Prostate gland (tissue), 2 donors: ENCODE results near the gene PRDM11. TPM values are rescaled to one million over a fixed set of nuclear protein-coding genes. Genes with fewer than 3 reads are reported as not detected.

Source experiments
- DNase-seq: peaks from one replicate; pipeline ENCODE4 v3.0.0-alpha.2; 2019; ENCODE audit warnings: low spot score
- H3K27ac ChIP-seq, 2 donors: fragments of 200-600 bp; sonication (generic); 2 replicates each; pipeline ENCODE4 v1.5.1; 2017 to 2019
- H3K27me3 ChIP-seq: fragments of 200-600 bp; sonication (generic); replicated peaks from 2 replicates; pipeline ENCODE4 v1.5.1; 2019; ENCODE audit not compliant: insufficient read depth
- H3K36me3 ChIP-seq, 2 donors: fragments of 200-600 bp; sonication (generic); 1 replicate in 1 of 2; 2 replicates in 1 of 2; pipeline versions ENCODE4 v1.5.1 to v1.8.1; 2017 to 2019
- H3K4me1 ChIP-seq: fragments of 200-600 bp; sonication (generic); replicated peaks from 2 replicates; pipeline ENCODE4 v1.5.1; 2019
- H3K4me3 ChIP-seq, 2 donors: fragments of 200-600 bp; sonication (generic); 2 replicates each; pipeline ENCODE4 v1.5.1; 2017 to 2019
- H3K9me3 ChIP-seq: fragments of 200-600 bp; sonication (generic); 2 replicates; pipeline ENCODE4 v1.5.1; 2017
- CTCF ChIP-seq, 4 experiments: fragments of 200-600 bp in 2 of 4; fragments of 450-650 bp in 2 of 4; sonication (generic) in 2 of 4; IDR thresholded peaks; 1 replicate in 3 of 4; 2 replicates in 1 of 4; pipeline ENCODE4 v1.5.1; 2016 to 2019; ENCODE audit warnings: antibody characterized with exemption in 4 of 4, mild to moderate bottlenecking in 2 of 4, moderate library complexity in 2 of 4
- POLR2A ChIP-seq: fragments of 450-650 bp; IDR thresholded peaks from one replicate; pipeline ENCODE4 v1.6.1; 2016; ENCODE audit warnings: antibody characterized with exemption, mild to moderate bottlenecking
- POLR2AphosphoS5 ChIP-seq: sonication (generic); formaldehyde crosslinking; IDR thresholded peaks from one replicate; pipeline ENCODE4 v1.6.1; 2017; ENCODE audit warnings: antibody characterized with exemption
- WGBS: methylation state at CpG from one replicate; pipeline ENCODE4 v1.1.5; 2018; 5-methylcytosine and 5-hydroxymethylcytosine counted together
- intact Hi-C: fragments of 100-400 bp; cut with DNase I; formaldehyde crosslinking; loops from one replicate; pipeline ENCODE4 v1.14.2; 2022
- total RNA-seq, 2 donors: library from RNA; depleted of rRNA; stranded (reverse); fragments of >200 nt; gene quantifications; one replicate each; pipeline ENCODE4 v1.1.0, GENCODE V29; 2016

The PRDM11 gene
- total RNA-seq, 2 donors from 2014 or later, result 13.1 to 15.3 TPM

GRCh38 chr11:45147891-45148675 is 1.6 kb downstream of the PRDM11 start:
- peak overlapping the region; percentile 61 to 70 for H3K4me3 ChIP-seq

GRCh38 chr11:45149483-45150056 is 3.1 kb downstream of the PRDM11 start:
- Histone ChIP-seq H3K4me3 (no peak overlapping the region), H3K27me3 (no peaks in the 10 kb centered on the region), H3K4me1 (no peaks in the 10 kb centered on the region), H3K27ac (no peak overlapping the region), H3K36me3 (no peaks in the 10 kb centered on the region), H3K9me3 (no peaks in the 10 kb centered on the region)
- DNase-seq, result peak; percentile 2
- TF ChIP-seq POLR2A (no peak), POLR2AphosphoS5 (no peak), CTCF (IDR thresholded peaks at IDR 0.05) (no peak)
- 97% methylated on average over 8 of the region's 8 CpGs for WGBS
- intact Hi-C loops, result no loop called here

More at GRCh38 chr11:45147891-45148675, 1.6 kb downstream of the PRDM11 start:
- Histone ChIP-seq H3K4me1 (no peaks in the 10 kb centered on the region), H3K27me3 (no peaks in the 10 kb centered on the region), H3K27ac (peak overlapping the region in 1 of 2 donors; percentile 97), H3K9me3 (no peaks in the 10 kb centered on the region), H3K36me3 (no peaks in the 10 kb centered on the region)
- intact Hi-C loops, result loop anchor here (2.0 kb wide), 2 partner anchors 33 to 63 kb away; no protein-coding TSS in a partner anchor
- 57% methylated on average over 12 of the region's 12 CpGs for WGBS
- TF ChIP-seq POLR2A (no peak), CTCF (IDR thresholded peaks at IDR 0.05) (no peak), POLR2AphosphoS5 (no peak)
- peak; percentile 4 for DNase-seq

GRCh38 chr11:45150301-45150700 is 3.9 kb downstream of the PRDM11 start:
- Histone ChIP-seq H3K9me3 (no peaks in the 10 kb centered on the region), H3K27me3 (no peaks in the 10 kb centered on the region), H3K27ac (no peak overlapping the region), H3K36me3 (no peaks in the 10 kb centered on the region), H3K4me3 (no peak overlapping the region), H3K4me1 (no peaks in the 10 kb centered on the region)
- DNase-seq, result no peak
- intact Hi-C loops, result no loop called here
- TF ChIP-seq CTCF (IDR thresholded peaks at IDR 0.05), result no peak
- TF ChIP-seq POLR2A, result no peak
- TF ChIP-seq POLR2AphosphoS5, result no peak
- WGBS, result 94% methylated on average over 2 of the region's 2 CpGs

- DNase-seq, result no peak
- intact Hi-C loops, result no loop called here
- TF ChIP-seq POLR2AphosphoS5 (no peak), CTCF (IDR thresholded peaks at IDR 0.05) (no peak), POLR2A (no peak)
- 67% methylated on average over 4 of the region's 4 CpGs for WGBS
- Histone ChIP-seq H3K4me1 (no peaks in the 10 kb centered on the region), H3K9me3 (no peaks in the 10 kb centered on the region), H3K4me3 (no peak overlapping the region), H3K36me3 (no peaks in the 10 kb centered on the region), H3K27me3 (no peaks in the 10 kb centered on the region), H3K27ac (no peak overlapping the region)
Observed at GRCh38 chr11:45150943-45151342, 4.5 kb downstream of the PRDM11 start.
